ENCODE results near the gene TRIM41. TPM values are rescaled to one million over a fixed set of nuclear protein-coding genes. Genes with fewer than 3 reads are reported as not detected.

Gene TRIM41
- total and polyA plus RNA-seq, 2 of the 13 experiments (the other 11 are each of a cell fraction or from before 2014, with no cell fraction given), result 10.2 to 16.7 TPM

DNA sequence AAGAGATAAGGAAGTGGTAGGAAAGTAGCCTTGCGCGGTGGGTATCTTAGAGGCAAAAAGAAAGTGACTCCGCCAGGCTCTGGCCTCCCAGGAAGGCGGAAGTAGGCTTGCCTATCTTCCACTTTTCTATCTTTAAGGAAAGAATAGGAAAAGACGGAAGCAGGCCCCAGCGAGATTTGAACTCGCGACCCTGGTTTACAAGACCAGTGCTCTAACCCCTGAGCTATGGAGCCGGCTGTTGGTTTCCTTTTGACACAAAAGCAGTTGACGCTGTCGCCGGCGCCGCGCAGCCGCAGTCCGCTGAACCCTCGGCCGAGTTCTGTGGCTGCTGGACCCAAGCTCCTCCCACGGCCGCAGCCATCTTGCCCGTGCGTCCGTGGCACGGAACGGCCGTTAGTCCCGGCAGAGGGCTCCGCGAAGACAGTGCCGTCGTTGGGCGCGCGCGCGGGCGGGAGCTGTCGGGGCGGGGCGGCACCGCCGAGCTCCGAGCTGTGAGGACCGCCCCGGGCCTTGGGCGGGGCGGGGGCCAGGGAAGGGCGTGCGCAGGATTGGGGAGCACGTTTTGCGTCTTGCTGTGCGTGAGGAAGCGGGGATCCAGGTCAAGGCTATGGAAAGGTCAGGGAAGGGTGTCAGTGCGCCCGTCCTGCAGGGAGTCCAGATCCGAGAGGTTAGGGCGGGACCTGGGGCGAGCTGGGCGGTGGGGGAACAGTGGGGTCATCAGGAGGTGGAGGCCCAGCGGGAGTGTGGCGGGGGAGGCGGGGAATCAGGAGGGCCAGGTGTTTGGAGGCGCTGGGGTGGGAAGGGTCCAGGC lies 31.4 kb upstream of the TRIM41 start (continued):
- TF ChIP-seq, protein P1, sequence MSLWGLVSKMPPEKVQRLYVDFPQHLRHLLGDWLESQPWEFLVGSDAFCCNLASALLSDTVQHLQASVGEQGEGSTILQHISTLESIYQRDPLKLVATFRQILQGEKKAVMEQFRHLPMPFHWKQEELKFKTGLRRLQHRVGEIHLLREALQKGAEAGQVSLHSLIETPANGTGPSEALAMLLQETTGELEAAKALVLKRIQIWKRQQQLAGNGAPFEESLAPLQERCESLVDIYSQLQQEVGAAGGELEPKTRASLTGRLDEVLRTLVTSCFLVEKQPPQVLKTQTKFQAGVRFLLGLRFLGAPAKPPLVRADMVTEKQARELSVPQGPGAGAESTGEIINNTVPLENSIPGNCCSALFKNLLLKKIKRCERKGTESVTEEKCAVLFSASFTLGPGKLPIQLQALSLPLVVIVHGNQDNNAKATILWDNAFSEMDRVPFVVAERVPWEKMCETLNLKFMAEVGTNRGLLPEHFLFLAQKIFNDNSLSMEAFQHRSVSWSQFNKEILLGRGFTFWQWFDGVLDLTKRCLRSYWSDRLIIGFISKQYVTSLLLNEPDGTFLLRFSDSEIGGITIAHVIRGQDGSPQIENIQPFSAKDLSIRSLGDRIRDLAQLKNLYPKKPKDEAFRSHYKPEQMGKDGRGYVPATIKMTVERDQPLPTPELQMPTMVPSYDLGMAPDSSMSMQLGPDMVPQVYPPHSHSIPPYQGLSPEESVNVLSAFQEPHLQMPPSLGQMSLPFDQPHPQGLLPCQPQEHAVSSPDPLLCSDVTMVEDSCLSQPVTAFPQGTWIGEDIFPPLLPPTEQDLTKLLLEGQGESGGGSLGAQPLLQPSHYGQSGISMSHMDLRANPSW (CRISPR knock-in tag; IDR thresholded peaks at IDR 0.05; ENCODE audit: borderline replicate concordance), result no peak; the same call in 1 of the 2 replicates
- TF ChIP-seq TEAD2 (CRISPR knock-in tag; IDR thresholded peaks at IDR 0.05) (no peak), ZBTB42 (CRISPR knock-in tag; IDR thresholded peaks at IDR 0.05) (0 out of 2 replicates have a peak, but pooled peaks have one; percentile 31), JUN (CRISPR knock-in tag; IDR thresholded peaks at IDR 0.05) (no peak; the same call in 1 of the 2 replicates), ZNF564 (CRISPR knock-in tag; IDR thresholded peaks at IDR 0.05) (no peak), PHF20 (CRISPR knock-in tag; IDR thresholded peaks at IDR 0.05) (peak; percentile 37; the same call in 1 of the 2 replicates), TCF7 (IDR thresholded peaks at IDR 0.05; ENCODE audit: low read depth) (no peak), ZNF317 (CRISPR knock-in tag; IDR thresholded peaks at IDR 0.05) (0 out of 2 replicates have a peak, but pooled peaks have one; percentile 22), HIVEP1 (CRISPR knock-in tag; IDR thresholded peaks at IDR 0.05) (no peak), ZFP90 (CRISPR knock-in tag; IDR thresholded peaks at IDR 0.05; ENCODE audit: borderline replicate concordance) (peak; percentile 77; the same call in 1 of the 2 replicates), ZNF563 (CRISPR knock-in tag; IDR thresholded peaks at IDR 0.05) (peak; percentile 80; the same call in 1 of the 2 replicates), REPIN1 (CRISPR knock-in tag; IDR thresholded peaks at IDR 0.05; ENCODE audit: borderline replicate concordance, low read depth) (peak; percentile 91), ZNF530 (CRISPR knock-in tag; IDR thresholded peaks at IDR 0.05; ENCODE audit: low read depth) (no peak), ZNF839 (CRISPR knock-in tag; IDR thresholded peaks at IDR 0.05; ENCODE audit: borderline replicate concordance) (no peak; the same call in 1 of the 2 replicates), ZNF354B (CRISPR knock-in tag; IDR thresholded peaks at IDR 0.05) (no peak), ATAD3A (CRISPR knock-in tag; IDR thresholded peaks at IDR 0.05) (no peak)
- TF ChIP-seq, protein P2, sequence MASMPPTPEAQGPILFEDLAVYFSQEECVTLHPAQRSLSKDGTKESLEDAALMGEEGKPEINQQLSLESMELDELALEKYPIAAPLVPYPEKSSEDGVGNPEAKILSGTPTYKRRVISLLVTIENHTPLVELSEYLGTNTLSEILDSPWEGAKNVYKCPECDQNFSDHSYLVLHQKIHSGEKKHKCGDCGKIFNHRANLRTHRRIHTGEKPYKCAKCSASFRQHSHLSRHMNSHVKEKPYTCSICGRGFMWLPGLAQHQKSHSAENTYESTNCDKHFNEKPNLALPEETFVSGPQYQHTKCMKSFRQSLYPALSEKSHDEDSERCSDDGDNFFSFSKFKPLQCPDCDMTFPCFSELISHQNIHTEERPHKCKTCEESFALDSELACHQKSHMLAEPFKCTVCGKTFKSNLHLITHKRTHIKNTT (CRISPR knock-in tag; IDR thresholded peaks at IDR 0.05), result peak; percentile 88; the same call in 1 of the 2 replicates
- TF ChIP-seq, protein P3, sequence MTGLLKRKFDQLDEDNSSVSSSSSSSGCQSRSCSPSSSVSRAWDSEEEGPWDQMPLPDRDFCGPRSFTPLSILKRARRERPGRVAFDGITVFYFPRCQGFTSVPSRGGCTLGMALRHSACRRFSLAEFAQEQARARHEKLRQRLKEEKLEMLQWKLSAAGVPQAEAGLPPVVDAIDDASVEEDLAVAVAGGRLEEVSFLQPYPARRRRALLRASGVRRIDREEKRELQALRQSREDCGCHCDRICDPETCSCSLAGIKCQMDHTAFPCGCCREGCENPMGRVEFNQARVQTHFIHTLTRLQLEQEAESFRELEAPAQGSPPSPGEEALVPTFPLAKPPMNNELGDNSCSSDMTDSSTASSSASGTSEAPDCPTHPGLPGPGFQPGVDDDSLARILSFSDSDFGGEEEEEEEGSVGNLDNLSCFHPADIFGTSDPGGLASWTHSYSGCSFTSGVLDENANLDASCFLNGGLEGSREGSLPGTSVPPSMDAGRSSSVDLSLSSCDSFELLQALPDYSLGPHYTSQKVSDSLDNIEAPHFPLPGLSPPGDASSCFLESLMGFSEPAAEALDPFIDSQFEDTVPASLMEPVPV (CRISPR knock-in tag; IDR thresholded peaks at IDR 0.05), result no peak
- TF ChIP-seq, protein P4, sequence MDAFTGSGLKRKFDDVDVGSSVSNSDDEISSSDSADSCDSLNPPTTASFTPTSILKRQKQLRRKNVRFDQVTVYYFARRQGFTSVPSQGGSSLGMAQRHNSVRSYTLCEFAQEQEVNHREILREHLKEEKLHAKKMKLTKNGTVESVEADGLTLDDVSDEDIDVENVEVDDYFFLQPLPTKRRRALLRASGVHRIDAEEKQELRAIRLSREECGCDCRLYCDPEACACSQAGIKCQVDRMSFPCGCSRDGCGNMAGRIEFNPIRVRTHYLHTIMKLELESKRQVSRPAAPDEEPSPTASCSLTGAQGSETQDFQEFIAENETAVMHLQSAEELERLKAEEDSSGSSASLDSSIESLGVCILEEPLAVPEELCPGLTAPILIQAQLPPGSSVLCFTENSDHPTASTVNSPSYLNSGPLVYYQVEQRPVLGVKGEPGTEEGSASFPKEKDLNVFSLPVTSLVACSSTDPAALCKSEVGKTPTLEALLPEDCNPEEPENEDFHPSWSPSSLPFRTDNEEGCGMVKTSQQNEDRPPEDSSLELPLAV (CRISPR knock-in tag; conservative IDR thresholded peaks at IDR 0.05; ENCODE audit: low read depth), result no peak
- TF ChIP-seq, protein P5, sequence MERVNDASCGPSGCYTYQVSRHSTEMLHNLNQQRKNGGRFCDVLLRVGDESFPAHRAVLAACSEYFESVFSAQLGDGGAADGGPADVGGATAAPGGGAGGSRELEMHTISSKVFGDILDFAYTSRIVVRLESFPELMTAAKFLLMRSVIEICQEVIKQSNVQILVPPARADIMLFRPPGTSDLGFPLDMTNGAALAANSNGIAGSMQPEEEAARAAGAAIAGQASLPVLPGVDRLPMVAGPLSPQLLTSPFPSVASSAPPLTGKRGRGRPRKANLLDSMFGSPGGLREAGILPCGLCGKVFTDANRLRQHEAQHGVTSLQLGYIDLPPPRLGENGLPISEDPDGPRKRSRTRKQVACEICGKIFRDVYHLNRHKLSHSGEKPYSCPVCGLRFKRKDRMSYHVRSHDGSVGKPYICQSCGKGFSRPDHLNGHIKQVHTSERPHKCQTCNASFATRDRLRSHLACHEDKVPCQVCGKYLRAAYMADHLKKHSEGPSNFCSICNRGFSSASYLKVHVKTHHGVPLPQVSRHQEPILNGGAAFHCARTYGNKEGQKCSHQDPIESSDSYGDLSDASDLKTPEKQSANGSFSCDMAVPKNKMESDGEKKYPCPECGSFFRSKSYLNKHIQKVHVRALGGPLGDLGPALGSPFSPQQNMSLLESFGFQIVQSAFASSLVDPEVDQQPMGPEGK (CRISPR knock-in tag; IDR thresholded peaks at IDR 0.05), result peak; percentile 56
